ENCODE measurements around the gene PAPLN.

DNA sequence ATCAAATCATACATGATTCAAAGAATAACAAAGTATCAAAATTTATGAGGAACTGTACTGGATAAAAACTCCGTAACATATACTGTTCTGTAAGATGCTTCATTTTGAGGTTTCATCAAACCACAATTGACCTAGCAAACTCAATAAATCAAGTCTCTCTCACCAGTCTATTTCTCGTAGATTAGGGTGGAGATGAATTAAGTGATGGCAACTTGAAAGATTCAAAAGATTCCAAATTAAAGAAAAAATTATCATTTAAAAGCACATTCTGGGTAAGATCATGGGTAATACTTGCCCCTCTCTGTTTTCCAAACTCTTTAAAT is 74.4 kb downstream of the PAPLN start:
- TF ChIP-seq EZH2 (IDR thresholded peaks at IDR 0.05; ENCODE audit: low read length) = no peak
- TF ChIP-seq, protein P1, sequence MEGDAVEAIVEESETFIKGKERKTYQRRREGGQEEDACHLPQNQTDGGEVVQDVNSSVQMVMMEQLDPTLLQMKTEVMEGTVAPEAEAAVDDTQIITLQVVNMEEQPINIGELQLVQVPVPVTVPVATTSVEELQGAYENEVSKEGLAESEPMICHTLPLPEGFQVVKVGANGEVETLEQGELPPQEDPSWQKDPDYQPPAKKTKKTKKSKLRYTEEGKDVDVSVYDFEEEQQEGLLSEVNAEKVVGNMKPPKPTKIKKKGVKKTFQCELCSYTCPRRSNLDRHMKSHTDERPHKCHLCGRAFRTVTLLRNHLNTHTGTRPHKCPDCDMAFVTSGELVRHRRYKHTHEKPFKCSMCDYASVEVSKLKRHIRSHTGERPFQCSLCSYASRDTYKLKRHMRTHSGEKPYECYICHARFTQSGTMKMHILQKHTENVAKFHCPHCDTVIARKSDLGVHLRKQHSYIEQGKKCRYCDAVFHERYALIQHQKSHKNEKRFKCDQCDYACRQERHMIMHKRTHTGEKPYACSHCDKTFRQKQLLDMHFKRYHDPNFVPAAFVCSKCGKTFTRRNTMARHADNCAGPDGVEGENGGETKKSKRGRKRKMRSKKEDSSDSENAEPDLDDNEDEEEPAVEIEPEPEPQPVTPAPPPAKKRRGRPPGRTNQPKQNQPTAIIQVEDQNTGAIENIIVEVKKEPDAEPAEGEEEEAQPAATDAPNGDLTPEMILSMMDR (optimal IDR thresholded peaks at IDR 0.05 in 1 of 3, IDR thresholded peaks at IDR 0.05 in 1 of 3, conservative IDR thresholded peaks at IDR 0.05 in 1 of 3; ENCODE audit: extremely low read depth in 1 of 3, insufficient read depth in 2 of 3, low read length in 3 of 3) = no peak
